Dendritic cell treated with granulocyte-macrophage colony-stimulating factor and Interleukin-4, amounts not matched to agents 40 ng/mL and 50 ng/mL, for 4 days (primary cell): Measurements from ENCODE around the gene ALG14.

Source experiments
- H3K27ac Mint-ChIP-seq: one replicate; pipeline ENCODE4 v1.8.0; 2022; ENCODE audit warnings: mild to moderate bottlenecking, mixed read lengths
- H3K27me3 Mint-ChIP-seq: one replicate; pipeline ENCODE4 v1.8.0; 2022; ENCODE audit warnings: mild to moderate bottlenecking, mixed read lengths
- H3K36me3 Mint-ChIP-seq: one replicate; pipeline ENCODE4 v1.8.0; 2022; ENCODE audit warnings: low read depth, mixed read lengths
- H3K4me1 Mint-ChIP-seq: one replicate; pipeline ENCODE4 v1.8.0; 2022; ENCODE audit warnings: low read depth, mixed read lengths
- H3K4me3 Mint-ChIP-seq: one replicate; pipeline ENCODE4 v1.8.0; 2022; ENCODE audit warnings: mild to moderate bottlenecking, moderate library complexity, mixed read lengths
- H3K9me3 Mint-ChIP-seq: one replicate; pipeline ENCODE4 v1.8.0; 2022; ENCODE audit warnings: mixed read lengths
- intact Hi-C: fragments of 100-400 bp; cut with micrococcal nuclease; formaldehyde crosslinking; loops from one replicate; pipeline ENCODE4 v1.15.0; 2022

ALG14 gene

DNA sequence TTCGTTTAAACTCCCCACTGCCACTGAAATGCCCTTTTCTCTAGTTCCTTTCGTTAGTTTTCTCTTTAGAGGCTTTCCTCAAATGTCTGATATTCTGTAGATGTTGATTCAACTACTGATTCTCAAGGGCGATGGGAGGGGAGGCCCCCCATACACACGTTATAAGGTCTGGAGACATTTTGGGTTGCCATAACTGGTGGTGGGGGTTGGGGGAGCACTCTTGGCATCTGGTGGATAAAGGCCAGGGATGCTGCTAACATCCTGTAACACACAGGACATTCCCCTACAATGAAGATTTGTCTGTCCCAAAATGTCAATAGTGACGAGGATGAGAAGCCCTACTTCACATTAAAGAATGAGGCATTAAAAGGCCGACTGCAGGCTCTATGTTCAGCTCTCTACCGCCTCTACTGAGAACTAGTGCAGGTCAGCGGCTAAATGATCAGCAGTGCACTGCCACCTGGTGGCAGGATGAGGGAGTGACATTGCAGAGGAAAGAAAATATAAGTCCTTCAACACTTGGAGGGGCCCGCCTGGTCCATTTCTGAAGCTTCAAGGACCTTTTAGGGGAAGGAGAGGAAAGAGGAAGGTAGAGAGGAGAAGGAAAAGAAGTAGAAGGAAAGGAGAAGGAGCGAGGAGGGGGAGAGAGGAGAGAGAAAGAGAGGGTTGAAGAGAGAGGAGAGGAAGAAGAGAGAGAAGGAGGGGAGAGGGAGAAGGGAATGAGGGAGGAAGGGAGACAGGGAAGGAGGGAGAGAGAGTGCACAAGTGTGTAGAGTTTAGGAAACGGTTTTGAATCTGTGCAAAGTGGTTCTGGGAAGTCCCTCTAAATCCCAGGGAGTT, 29.4 kb downstream of the ALG14 start:
- Mint-ChIP-seq H3K27me3 (no peaks in the 10 kb centered on the region), H3K4me3 (no peak overlapping the region), H3K9me3 (no peaks in the 10 kb centered on the region), H3K27ac (no peak overlapping the region), H3K4me1 (no peaks in the 10 kb centered on the region), H3K36me3 (no peaks in the 10 kb centered on the region)
- intact Hi-C loops = loop anchor here (1.0 to 5.0 kb wide), 2 partner anchors 189 to 521 kb away; no protein-coding TSS in a partner anchor

DNA sequence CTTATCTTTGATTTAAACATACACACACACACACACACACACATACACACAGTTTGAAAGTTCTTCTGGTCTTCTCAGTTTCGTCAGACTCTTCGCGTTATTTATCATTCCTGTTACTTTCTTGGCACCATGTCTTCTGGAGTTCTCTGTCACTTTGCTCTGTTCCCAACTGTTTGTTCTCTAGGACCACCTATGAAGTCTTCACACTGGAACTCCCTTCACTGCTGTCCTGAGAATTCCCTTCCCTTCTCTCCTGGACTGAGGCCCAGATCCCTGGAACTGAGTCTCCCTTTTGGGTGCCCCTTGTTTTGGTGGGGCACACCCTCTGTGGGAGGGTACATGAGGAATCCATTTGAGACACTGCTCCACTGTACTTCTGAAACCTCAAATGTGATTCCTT, 30.5 kb downstream of the ALG14 start:
- no peaks in the 10 kb centered on the region for H3K36me3 Mint-ChIP-seq
- no peaks in the 10 kb centered on the region for H3K9me3 Mint-ChIP-seq
- H3K4me1 Mint-ChIP-seq = no peaks in the 10 kb centered on the region
- intact Hi-C loops = loop anchor here (5.0 kb wide), 1 partner anchor 520 kb away; no protein-coding TSS in a partner anchor
- no peak overlapping the region for H3K27ac Mint-ChIP-seq
- no peak overlapping the region for H3K4me3 Mint-ChIP-seq
- H3K27me3 Mint-ChIP-seq = no peaks in the 10 kb centered on the region

DNA sequence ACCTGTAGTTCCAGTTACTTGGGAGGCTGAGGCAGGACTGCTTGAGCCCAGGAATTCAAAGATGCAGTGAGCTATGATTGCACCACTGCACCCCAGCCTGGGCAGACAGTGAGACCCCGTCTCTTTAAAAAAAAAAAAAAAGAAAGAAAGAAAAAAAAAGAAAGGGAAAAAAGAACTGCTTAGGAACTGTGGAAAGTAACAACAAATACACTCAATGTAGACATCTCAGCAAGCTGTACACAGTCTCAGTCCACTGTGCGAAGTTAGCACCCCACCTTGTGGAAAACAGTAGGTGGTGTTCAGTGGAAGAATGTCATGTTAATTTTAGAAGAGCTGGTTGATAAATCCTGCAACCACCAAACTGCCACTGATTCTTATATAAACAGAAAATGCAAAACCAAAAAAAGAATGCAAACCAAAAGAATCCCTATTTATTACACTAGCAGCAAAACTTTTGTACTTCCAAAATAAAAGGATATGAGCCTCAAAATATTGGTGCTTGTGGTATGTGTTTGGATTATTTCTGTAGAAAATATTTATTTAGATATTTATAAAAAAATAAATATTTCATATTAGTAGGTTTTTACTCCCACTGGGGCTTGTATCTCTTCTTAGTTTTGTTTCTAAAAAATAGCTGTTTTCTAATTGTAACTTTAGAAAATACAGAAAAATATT, 31.1 kb downstream of the ALG14 start:
- Mint-ChIP-seq H3K4me1 (no peaks in the 10 kb centered on the region), H3K4me3 (no peak overlapping the region), H3K27me3 (no peaks in the 10 kb centered on the region), H3K9me3 (no peaks in the 10 kb centered on the region), H3K36me3 (no peaks in the 10 kb centered on the region), H3K27ac (no peak overlapping the region)
- intact Hi-C loops = loop anchor here (5.0 kb wide), 1 partner anchor 519 kb away; no protein-coding TSS in a partner anchor

DNA sequence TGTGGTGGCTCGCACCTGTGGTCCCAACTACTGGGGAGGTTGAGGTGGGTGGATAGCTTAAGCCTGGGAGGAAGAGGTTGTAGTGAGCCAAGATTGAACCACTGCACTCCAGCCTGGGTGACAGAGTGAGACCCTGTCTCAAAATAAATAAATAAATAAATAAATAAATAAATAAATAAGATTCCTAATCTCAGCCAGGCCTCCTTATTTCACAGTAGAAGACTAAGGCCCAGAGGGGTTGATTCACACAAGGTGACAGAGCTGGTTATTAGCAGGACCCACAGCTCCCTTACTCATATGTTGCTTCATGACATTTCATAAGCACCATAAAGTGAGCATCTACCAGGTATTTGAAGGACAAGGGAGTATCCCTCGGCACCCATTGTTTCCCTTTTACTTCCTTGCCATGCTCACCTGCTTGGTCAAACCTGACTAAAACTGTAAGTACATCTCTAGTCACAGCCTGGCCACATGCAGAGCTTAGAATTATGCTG, 32.7 kb downstream of the ALG14 start:
- no peak overlapping the region for H3K27ac Mint-ChIP-seq
- H3K4me1 Mint-ChIP-seq = no peaks in the 10 kb centered on the region
- intact Hi-C loops = loop anchor here (5.0 kb wide), 1 partner anchor 518 kb away; no protein-coding TSS in a partner anchor
- no peaks in the 10 kb centered on the region for H3K36me3 Mint-ChIP-seq
- no peaks in the 10 kb centered on the region for H3K27me3 Mint-ChIP-seq
- no peaks in the 10 kb centered on the region for H3K9me3 Mint-ChIP-seq
- no peak overlapping the region for H3K4me3 Mint-ChIP-seq

DNA sequence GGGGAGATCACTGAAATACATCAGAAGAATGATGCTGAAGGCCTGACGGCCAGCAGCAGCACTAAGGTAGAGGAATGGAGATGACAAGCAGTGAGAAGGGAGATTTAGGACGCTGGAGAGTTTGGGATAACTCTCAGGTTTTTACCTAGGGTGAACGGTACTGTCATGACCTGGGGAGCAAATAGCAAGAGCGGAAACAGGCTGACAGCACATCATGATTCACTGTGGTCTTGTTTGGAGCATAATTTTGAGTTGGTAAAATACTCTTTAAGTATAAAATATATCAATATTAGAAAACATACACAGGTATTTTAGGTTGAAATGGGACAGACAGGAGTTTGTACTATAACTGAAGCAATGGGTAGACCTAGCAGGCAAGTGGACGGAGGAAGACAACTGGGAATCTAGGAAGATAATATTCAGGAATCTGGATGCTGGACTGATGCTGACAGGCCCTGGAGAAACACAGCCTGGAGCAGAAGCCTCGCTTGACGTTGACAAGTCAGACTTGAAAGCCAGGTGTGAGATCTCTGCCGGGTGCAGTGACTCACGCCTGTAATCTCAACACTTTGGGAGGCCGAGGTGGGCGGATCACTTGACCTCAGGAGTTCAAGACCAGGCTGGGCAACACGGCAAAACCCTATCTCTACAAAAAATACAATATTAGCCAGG, 33.3 kb downstream of the ALG14 start:
- H3K4me3 Mint-ChIP-seq = no peak overlapping the region
- H3K4me1 Mint-ChIP-seq = no peaks in the 10 kb centered on the region
- H3K27me3 Mint-ChIP-seq = no peaks in the 10 kb centered on the region
- H3K27ac Mint-ChIP-seq = no peak overlapping the region
- intact Hi-C loops = loop anchor here (5.0 kb wide), 1 partner anchor 517 kb away; no protein-coding TSS in a partner anchor
- H3K9me3 Mint-ChIP-seq = no peaks in the 10 kb centered on the region
- H3K36me3 Mint-ChIP-seq = no peaks in the 10 kb centered on the region

DNA sequence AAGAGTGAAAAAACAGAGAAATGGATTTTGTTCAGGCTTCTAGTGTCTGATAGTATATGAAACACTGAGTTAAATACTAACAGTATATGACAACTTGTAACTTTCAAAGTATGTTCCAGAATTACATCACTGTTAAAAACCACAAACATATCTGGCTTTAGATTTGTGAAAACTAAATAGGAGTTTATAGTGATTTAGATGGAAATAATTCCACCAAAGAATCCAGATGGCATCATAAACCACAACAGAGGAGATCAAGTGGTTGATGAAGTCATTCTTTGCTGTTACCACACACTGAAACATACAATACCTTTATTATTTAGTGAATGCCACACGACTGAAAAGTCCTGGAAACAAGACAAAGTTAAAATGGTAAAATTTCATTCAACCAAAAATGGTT, 37.2 kb downstream of the ALG14 start:
- intact Hi-C loops = no loop called here
- Mint-ChIP-seq H3K4me3 (no peak overlapping the region), H3K27me3 (no peaks in the 10 kb centered on the region), H3K4me1 (no peaks in the 10 kb centered on the region), H3K9me3 (no peaks in the 10 kb centered on the region), H3K27ac (no peak overlapping the region), H3K36me3 (no peaks in the 10 kb centered on the region)

DNA sequence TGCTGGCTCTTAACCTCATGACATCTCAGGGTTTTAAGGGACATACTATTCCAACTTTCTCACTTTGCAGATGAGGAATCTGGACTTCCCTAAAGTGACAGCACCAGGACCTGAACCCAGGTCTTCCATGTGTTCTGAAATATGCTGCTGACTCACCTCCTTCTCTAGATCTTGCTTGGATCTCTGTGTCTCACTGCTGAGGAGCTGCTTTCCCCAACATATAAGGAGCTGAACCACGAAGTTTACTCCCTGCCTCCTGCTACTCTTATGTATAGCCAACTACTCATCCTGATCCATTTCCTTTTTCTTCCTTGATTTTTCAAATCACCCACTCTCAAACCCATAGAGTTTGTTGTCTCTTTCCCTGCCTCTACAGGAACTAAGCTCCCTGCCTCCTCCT, 38.2 kb downstream of the ALG14 start:
- intact Hi-C loops = no loop called here
- Mint-ChIP-seq H3K27me3 (no peaks in the 10 kb centered on the region), H3K36me3 (no peaks in the 10 kb centered on the region), H3K9me3 (peaks cover 1% of the 10 kb centered on the region), H3K4me1 (no peaks in the 10 kb centered on the region), H3K27ac (no peak overlapping the region), H3K4me3 (no peak overlapping the region)

DNA sequence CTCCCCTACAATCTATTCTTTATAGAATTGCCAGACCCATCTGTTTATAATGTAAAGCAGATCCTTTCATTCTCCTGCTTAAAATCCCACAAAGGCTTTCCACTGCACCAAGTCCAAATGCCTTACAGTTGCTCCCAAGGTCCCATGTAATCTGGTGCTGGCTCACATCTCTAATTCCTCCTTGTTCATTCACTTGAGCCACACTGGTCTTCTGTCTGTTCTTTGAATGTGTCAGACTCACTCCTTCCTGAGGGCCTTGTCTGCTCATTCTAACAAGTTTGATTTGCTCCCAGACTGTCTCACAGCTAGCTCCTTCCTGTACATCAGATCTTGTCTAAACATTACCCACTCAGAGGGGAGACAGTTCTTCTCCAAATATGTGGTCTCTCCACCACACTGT, 38.9 kb downstream of the ALG14 start:
- no peaks in the 10 kb centered on the region for H3K4me1 Mint-ChIP-seq
- intact Hi-C loops = no loop called here
- no peak overlapping the region for H3K27ac Mint-ChIP-seq
- no peaks in the 10 kb centered on the region for H3K27me3 Mint-ChIP-seq
- H3K9me3 Mint-ChIP-seq = peaks cover 8% of the 10 kb centered on the region
- H3K36me3 Mint-ChIP-seq = no peaks in the 10 kb centered on the region
- H3K4me3 Mint-ChIP-seq = no peak overlapping the region

DNA sequence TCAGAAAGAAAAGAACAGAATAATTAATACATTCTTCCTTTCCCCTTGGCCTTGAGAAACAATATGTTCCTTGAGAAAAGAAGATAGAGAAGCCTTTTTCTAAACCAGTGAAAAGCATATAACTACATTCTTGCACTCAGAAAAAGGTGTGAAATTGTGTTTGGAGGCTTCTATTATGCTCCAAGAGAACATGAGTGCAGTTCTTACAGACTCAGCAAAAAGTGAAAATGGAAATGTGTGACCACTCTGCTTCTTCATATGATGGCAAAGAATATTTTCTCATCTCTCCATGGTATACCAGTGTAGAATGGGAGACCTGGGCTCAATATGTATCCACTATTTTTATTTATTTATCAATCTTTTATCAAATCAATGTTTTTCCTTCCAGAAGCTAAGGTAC, 43.2 kb downstream of the ALG14 start:
- Mint-ChIP-seq H3K4me3 (no peak overlapping the region), H3K36me3 (peaks cover 13% of the 10 kb centered on the region)
- intact Hi-C loops = no loop called here

DNA sequence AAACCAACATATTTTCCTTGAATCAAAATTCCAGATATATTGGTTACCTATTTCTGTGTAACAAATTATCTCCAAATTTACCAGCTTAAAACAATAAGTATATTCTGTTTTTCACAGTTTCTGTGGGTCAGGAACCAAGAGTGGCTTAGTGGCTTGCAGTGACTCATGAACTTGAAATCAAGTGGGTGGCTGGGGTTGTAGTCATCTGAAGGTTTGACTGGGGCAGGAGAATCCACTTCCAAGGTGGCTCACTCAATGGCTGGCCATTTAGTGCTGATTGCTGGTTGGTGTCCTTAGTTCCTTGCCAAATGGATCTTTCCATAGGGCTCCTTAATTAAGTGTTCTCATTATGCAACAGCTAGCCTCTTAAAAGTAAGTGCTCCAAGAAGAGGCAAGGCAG, 43.8 kb downstream of the ALG14 start:
- H3K4me1 Mint-ChIP-seq = no peaks in the 10 kb centered on the region
- intact Hi-C loops = no loop called here
- peaks cover 13% of the 10 kb centered on the region for H3K36me3 Mint-ChIP-seq
- no peak overlapping the region for H3K4me3 Mint-ChIP-seq
- no peaks in the 10 kb centered on the region for H3K27me3 Mint-ChIP-seq
- H3K9me3 Mint-ChIP-seq = peaks cover 11% of the 10 kb centered on the region
- H3K27ac Mint-ChIP-seq = no peak overlapping the region

More for the DNA sequence above, 43.2 kb downstream of the ALG14 start:
- Mint-ChIP-seq H3K4me1 (no peaks in the 10 kb centered on the region), H3K27ac (no peak overlapping the region), H3K27me3 (no peaks in the 10 kb centered on the region), H3K9me3 (peaks cover 11% of the 10 kb centered on the region)

DNA sequence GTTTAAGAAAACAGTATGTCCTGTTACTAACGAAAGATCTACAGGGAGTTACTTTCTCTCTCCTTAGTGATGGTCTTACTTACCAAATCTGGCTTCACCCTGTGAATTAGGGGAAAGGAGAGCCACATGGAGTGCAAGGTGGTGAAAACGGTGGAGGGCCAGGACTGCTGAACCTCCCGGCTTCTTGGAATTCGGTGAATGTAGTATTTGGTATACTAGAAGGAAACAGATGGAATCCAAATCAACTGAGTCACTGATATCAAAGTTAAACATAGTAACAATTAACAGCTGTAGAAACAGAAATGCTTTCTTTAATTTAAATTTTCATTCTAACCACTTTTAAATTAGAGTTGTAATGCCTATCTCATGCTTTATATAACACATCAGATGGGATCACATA, 45.7 kb downstream of the ALG14 start:
- Mint-ChIP-seq H3K4me3 (no peak overlapping the region), H3K36me3 (peaks cover 13% of the 10 kb centered on the region), H3K4me1 (no peaks in the 10 kb centered on the region), H3K27me3 (no peaks in the 10 kb centered on the region), H3K27ac (no peak overlapping the region), H3K9me3 (peaks cover 11% of the 10 kb centered on the region)
- intact Hi-C loops = no loop called here

DNA sequence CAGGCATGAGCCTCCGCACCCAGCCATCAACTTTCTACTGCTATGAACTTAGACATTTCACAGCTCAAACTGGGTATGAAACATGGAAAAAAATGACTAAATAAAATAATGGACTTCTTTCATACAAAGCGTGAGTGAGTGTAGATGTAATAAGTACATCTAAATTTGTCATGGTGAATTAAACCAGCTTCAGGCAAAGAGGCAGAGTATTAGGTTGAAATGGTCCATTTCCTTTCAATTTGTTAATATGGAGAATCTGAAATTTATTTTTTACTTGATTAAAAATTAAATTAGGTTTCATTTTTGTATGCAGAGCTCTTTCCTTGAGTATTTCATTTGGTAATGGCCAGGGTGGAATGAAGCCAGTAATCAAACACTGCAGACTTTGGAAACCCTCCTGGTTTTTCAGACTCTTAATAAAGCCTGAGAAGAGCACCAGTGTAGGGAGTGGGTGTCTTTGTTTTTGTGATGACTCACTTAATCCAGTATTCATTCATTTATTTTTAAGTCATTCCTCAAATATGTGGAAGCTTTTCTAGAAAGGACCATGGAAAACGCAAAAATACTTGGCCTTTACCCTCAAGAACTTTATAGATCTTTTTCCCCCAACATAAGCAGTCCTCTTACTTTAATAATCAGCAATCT, 49.2 kb downstream of the ALG14 start:
- Mint-ChIP-seq H3K27ac (no peak overlapping the region), H3K9me3 (peaks cover under 1% of the 10 kb centered on the region), H3K4me1 (no peaks in the 10 kb centered on the region), H3K4me3 (no peak overlapping the region), H3K27me3 (no peaks in the 10 kb centered on the region), H3K36me3 (peaks cover 13% of the 10 kb centered on the region)
- intact Hi-C loops = no loop called here

DNA sequence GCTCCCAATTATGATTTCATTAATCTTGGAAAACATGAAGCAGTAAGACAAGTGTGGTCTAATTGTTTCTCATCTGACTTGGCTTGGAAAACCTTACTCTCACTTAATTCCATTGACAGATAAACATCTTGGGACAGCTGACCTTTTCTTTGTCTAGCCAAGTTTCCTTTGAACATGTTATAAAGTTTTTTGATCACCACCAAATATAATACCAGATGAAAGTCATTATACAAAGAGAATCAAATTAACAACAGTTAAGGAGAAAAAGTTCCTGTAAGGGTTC, 50.2 kb downstream of the ALG14 start:
- peaks cover 13% of the 10 kb centered on the region for H3K36me3 Mint-ChIP-seq
- no peak overlapping the region for H3K27ac Mint-ChIP-seq
- no peak overlapping the region for H3K4me3 Mint-ChIP-seq
- no peaks in the 10 kb centered on the region for H3K27me3 Mint-ChIP-seq
- intact Hi-C loops = no loop called here
- no peaks in the 10 kb centered on the region for H3K9me3 Mint-ChIP-seq
- H3K4me1 Mint-ChIP-seq = no peaks in the 10 kb centered on the region
